ENCODE measurements around the gene MAST1.
A peak's percentile ranks its signal among the peaks of the same experiment; 100 is the strongest.
"Not testable (repeated sequence)": the region's sequence is repeated elsewhere in the genome, so short reads cannot be mapped to it uniquely, and the experiment has no call there.

MAST1 gene

GRCh38 chr19:12838182-12838885 is at the start of gene MAST1:
Gene MAST1 (plus strand): TSS chr19:12838515. CDS start chr19:12838573, 58 bp downstream.
- DNase-seq = peak in 1 of 2 experiments; percentile 16

GRCh38 chr19:12788682-12789097 is 49.6 kb upstream of the MAST1 start:
- peak in 1 of 2 experiments; percentile 58 for DNase-seq

GRCh38 chr19:12789098-12789903 is 49.0 kb upstream of the MAST1 start:
- no peak for DNase-seq

- DNase-seq = peak; percentile 91 to 92
These were observed 48.3 kb upstream of the MAST1 start for GRCh38 chr19:12789904-12790619.

GRCh38 chr19:12790628-12791344 is 47.5 kb upstream of the MAST1 start:
- no peak for DNase-seq

- peak; percentile 88 to 89 for DNase-seq
These were observed 46.8 kb upstream of the MAST1 start, which contains the start of gene JUNB for GRCh38 chr19:12791345-12792050. Gene JUNB (plus strand): TSS chr19:12791486. CDS start chr19:12791772, 286 bp downstream.

GRCh38 chr19:12792051-12792852 is 46.1 kb upstream of the MAST1 start:
- DNase-seq = peak in 1 of 2 experiments; percentile 44

GRCh38 chr19:12792853-12793289 is 45.4 kb upstream of the MAST1 start:
- peak in 1 of 2 experiments; percentile 44 for DNase-seq

- DNase-seq = peak; percentile 77 to 86
These were observed 44.8 kb upstream of the MAST1 start for GRCh38 chr19:12793290-12794195.

GRCh38 chr19:12794196-12794941 is 43.9 kb upstream of the MAST1 start:
- no peak for DNase-seq

GRCh38 chr19:12794971-12795381 is 43.3 kb upstream of the MAST1 start:
- no peak for DNase-seq

GRCh38 chr19:12796146-12797071 is 41.9 kb upstream of the MAST1 start:
- DNase-seq = peak; percentile 33 to 75

- DNase-seq = no peak
These were observed 41.2 kb upstream of the MAST1 start for GRCh38 chr19:12797141-12797587.

GRCh38 chr19:12797607-12798006 is 40.7 kb upstream of the MAST1 start:
- not testable (repeated sequence) for DNase-seq

GRCh38 chr19:12799742-12800465 is 38.4 kb upstream of the MAST1 start:
- DNase-seq = no peak

- DNase-seq = no peak
These were observed 37.9 kb upstream of the MAST1 start for GRCh38 chr19:12800466-12800770.

- DNase-seq = no peak
These were observed 37.3 kb upstream of the MAST1 start for GRCh38 chr19:12800923-12801465.

Data from SW 1271 (cell line).